HG03354 (cell line): Measurements from ENCODE around the gene G6PD.
A peak's percentile ranks its signal among the peaks of the same experiment; 100 is the strongest.
"Not testable (repeated sequence)": the region's sequence is repeated elsewhere in the genome, so short reads cannot be mapped to it uniquely, and the experiment has no call there.

Experiments used
- ATAC-seq: cut with Tn5 transposase; IDR thresholded peaks from one replicate; pipeline ENCODE4 v1.9.1; 2021; ENCODE audit warnings: mild to moderate bottlenecking; ENCODE audit not compliant: unreplicated experiment, poor library complexity, severe bottlenecking

Gene G6PD

DNA sequence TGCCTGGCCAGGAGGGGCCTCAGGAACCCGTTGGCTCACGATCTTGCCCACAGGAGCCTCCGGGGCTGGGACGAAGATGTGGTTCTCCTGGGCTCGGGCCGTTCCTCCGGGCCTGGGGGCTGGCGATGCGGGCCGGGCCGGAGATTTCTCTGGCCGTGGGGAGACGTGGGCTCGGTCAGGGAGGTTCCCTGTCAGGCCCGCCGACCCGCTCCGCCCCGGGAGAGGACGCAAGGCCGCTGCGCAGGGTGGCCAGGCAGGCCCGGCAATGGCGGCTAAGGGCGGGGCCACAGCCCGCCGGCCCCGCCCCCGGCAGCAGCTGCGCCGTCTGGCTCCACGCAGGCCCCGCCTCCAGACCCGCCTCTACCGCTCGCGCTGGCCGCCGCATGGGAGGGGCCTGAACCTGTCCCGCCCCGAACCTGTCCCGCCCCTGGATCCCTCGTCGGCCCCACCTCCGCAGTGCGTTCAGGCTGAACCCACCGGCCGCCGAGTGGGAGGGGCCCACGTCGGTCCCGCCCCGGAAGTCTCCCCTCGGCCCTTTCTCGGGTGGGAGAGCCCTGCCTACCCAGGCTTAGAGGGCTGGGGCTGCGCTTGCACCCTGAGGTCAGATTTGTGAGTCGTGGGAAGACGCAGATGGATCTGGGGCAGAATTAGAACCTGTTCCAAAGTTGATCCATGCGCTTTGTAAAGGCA lies 30.5 kb downstream of the G6PD start, which contains the start of gene FAM3A:
FAM3A (minus strand) TSS at position 267 of the 690 bp plus-strand sequence. CDS start 460 bp downstream, outside the sequence.
- peak; percentile 89 for ATAC-seq

DNA sequence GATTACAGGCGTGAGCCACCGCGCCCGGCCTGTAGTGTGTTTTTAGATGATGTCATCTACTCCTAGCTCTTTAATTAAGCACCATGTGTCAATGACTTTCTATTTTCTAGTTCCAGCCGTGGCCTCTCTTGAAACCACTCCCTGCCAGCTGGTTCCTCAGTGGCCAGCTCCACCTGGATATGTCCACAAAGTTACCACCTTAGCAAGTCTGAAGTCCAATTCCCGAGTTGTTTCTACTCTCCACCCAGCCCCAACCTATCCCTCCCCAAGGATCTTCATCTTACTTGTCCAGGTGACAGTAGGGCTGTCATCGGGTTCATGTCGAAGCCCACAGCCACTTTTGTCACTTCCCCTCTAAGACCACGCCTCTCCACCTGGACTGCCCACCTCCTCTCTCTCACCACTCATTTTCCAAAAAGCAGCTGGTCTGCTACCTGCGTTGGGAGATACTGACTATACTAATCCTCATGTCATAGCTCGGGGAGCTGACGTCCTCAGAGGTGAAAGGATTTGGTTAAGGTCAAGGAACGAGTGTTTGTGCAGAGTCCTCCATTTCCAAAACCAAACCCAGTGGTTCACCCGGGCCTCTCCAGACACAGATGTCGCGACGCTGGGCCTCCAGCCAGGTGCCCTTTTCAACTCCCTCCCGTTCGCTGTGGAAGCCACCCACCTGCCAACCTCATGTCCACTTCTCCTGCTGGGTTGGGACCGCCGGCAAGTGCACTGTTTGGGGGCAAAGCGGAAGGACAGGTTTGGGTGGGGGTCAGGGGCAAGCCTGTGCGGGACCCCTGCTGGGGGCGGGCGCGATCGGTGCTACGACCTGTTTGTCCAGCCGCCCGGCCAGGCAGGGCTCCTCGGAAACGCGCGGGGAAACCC lies 31.3 kb downstream of the G6PD start:
- peak; percentile 29 for ATAC-seq

DNA sequence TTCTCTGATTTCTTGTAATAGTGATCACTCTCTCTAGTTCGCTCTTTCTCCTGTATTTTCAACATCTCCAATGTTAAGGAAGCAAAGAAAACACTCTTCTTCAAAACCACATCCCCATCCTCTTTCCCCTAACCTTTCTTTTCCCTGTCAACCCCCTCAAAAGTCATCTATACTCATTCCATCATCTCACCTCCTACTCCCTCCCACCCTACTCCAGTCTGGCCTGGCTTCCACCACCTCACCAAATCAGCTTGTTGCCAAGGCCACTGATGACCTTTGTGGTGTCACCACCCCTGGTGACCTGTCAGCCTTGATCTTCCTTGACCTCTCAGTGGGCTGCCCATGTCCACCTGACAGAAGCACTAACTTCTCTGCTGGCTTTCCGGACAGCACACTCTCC lies 32.9 kb downstream of the G6PD start:
- ATAC-seq, result no peak

DNA sequence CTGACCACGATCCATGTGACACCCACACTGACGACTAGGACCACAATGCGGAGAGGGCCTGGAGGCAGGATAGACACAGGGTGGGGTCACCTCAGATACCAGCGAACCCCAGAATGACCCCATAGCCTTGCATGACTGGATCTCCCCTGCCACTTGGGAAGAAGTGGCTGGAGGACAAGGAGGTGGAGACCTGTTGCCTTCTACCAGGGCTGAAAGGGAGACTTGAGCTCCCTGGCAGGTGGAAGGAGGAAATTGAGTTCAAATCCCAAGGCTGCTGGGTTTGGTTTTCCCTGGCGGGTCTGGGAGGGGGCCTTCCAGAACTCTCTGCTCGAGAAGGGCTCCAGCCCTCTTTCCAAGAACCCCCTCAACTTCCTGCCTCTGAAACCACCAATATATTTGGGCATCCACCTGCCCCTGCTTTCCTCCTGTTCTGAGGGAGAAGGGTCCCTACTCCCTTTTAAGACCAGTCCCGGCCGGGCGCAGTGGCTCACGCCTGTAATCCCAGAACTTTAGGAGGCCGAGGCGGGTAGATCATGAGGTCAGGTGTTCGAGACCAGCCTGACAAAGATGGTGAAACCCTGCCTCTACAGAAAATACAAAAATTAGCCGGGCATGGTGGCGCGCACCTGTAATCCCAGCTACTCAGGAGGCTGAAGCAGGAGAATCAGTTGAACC lies 33.6 kb downstream of the G6PD start:
- ATAC-seq, result no peak

DNA sequence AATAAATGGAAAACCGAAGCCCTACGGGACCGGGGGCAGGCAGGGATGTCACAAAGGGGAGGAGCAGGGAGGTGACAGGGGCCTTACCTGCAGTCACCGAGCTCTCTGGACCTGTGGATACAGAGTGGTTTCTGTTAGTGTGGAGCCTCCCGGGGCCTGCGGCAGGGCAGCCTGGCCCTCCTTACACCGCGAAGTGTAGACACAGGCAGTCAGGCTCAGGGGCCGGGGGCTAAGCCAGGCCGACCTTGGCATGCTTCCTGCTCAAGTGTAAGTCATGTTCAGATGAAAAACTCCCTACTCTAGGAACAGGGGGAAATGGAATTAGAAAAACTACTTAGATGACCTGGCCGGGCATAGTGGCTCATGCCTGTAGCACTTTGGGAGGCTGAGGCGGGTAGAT lies 34.9 kb downstream of the G6PD start:
- no peak for ATAC-seq

DNA sequence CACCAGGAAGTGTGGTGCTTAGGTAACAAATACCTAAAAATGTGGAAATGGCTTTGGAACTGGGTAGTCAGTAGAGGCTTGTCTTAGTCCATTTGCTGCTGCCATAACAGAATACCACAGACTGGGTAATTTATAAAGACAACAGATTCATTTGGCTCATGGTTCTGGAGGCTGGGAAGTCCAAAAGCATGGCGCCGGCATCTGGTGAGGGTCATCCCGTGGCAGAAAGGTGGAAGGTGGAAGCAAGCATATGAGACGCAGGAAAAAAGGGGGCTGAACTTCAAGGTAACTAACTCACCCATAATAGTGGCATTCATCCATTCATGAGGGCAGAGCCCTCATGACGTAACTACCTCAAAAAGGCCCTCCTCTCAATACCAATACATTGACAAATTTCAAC lies 37.2 kb downstream of the G6PD start:
- ATAC-seq, result no peak

DNA sequence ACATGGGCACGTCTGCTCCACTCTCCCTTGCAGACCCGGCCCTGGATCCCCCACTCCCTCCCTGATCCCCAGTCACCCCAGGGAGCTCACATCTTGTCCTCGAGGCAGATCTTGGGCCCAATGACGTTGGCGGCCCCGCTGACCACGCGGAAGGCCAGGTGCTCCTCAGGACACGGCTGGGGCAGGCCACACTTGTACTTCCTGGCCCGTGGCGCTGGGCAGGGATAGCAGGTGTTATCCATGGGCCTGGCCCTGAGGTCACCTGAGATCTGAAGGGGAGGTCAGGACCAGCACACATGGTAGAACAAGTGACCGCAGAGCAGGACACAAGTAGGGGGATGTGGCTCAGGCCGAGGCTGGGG lies 38.3 kb downstream of the G6PD start:
- ATAC-seq, result no peak

DNA sequence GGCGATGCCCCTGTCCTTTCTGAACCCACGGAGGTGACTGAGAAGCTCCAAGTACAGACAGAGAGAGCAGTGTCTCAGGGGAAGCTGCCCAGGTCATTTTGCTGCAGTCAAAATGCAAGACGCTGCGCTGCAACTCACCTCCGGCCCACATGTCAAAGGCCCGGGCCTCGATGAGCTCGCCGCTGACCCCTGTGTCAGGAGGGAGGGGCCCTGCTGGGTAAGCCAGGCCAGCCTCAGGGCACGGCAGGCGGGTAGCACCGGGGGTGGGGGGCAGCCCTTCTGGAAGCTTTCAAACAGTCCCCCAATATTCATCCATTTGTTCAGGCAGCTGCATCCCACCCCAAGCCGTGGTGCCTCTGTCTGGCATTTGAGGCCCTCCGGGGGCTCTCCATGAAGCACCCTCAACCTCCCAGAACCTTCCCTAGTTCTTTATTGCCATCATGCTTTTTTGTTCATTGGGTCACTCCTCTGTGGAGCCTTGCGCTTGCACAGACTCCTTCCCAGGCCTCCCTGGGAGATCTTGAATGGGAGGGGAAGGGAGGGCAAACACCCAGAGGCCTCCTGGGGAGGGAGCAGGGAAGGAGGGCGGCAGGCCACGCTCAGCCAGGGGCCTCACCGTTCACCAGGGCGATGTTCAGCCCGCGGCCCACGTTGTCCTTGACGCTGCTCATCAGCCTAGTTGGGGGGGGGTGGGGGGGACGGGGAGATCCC lies 38.8 kb downstream of the G6PD start:
- ATAC-seq, result no peak

DNA sequence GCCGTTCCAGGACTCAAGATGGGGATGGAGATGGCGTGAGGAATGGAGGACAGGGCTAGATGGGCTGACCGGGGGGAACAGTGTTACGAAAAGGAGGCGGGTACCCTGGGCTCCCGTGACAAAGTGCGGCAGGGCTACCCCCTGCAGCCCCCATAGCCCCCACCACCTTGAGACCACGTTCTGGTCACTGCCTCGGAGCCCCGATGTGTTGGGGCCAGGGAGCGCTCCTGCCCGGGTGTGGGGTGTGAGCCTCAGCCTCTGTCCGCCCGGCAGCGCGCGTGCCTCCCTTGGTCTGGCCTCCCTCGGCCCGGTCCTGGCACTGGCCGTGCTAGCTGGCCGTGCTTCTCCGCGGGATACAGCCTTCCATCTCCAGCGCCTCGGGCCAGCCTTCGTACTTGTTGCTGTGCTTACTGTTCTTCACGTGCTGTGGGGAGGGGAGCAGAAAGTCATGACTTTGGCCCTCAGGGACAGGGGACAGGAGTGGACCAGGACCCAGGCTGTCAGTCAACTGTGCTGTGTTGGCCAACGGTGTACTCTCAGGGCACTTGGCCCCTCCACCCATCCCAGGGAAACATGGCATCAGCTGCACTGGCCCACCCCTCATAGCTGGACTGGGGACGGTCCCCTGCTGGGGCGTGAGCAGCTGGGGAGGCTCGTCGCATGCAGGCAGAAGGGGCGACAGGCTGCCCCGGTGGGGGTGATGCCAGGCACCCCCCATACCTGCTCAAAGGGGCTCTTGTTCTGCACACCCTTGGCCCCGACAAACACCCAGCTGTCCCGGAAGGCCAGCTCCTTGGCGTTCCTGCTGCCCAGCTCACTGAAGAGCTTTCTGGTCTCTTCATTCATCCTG lies 39.9 kb downstream of the G6PD start:
- ATAC-seq, result no peak

DNA sequence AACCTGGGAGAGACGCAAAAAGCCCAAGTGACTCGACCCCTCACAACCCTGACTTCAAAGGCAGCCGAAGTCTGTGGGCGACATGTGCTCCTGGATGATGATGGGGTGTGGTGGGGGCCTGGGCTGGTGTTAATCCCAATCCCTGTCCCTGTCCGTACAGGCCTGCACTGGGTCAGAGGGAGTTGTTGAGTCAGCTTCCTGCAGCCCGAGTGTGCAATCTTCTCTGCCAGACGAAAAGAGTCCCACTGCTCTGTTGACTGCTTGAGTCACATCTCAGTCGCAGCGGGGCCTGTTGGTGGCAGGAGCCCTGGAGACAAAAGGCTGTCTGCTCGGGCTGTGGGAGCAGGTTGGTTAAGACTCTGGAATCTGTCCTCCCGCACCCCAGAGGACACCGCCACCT lies 40.9 kb downstream of the G6PD start:
- ATAC-seq, result no peak

DNA sequence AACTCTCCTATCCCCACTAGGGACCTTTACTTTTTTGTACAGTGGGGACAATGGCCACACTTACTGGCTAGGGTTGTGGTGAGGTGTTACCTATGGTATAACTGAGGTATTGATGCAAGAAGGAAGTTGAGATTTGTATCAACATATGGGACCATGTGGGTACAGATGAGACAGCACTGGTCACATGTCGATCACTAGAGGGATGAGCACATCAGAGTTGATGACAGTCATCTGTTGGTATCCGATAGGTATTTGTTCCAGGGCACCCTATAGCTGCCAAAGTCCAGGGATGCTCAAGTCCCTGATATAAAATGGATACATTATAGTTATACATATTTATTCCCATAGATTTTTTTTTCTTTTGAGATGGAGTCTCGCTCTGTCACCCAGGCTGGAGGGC lies 43.7 kb downstream of the G6PD start:
- ATAC-seq, result no peak

DNA sequence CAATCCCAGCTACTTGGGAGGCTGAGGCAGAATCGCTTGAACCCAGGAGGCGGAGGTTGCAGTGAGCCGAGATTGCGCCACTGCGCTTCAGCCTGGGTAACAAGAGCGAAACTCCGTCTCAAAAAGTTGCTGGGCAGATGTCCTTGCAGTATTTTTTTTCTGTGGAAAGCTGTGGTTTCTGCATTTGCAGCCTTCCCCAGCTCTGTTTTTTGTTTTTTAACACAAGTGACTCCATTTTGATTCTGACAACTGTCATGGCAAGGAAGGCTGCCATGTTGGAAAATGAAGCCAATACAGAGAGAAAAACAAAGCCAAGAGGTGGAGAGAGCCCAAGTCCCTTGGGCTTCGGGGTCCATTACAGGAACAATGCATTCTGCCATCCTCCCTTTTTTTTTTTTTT lies 44.5 kb downstream of the G6PD start:
- no peak for ATAC-seq

DNA sequence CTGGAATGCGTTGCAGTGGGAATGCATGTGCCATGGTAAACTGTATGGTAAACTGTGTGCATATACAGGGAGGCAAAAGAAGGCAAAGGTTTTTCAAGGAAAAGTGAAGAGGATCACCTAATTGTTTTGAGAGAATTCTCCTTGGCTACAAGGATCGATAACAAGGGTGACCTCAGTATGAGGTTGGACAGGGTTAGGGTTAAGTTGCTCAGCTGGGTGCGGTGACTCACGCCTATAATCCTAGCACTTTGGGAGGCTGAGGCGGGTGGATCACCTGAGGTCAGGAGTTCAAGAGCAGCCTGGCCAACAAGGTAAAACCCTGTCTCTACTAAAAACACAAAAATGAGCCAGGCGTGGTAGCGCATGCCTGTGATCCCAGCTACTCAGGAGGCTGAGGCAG lies 45.2 kb downstream of the G6PD start:
- not testable (repeated sequence) for ATAC-seq

DNA sequence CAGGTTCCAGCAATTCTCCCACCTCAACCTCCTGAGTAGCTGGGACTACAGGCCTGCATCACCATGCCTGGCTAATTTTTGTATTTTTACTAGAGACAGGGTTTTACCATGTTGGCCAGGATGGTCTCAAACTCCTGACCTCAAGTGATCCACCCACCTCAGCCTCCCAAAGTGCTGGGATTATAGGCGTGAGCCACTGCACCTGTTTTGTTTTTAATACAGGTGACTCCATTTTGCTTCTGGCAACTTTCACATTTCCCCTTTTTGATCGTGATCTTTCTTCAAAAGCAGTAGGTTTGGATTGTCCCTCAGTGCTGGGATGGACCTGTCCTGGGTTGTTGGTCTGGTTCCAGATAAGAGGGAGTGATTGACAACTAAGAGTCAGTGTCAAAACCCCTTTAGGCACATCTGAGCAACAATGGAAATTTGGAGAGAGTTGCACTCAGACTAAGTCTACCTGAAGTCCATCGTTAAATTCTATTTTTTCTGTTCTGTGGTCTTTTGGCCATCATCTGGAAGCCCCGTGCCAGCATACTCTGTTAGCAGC lies 50.0 kb downstream of the G6PD start:
- not testable (repeated sequence) for ATAC-seq

DNA sequence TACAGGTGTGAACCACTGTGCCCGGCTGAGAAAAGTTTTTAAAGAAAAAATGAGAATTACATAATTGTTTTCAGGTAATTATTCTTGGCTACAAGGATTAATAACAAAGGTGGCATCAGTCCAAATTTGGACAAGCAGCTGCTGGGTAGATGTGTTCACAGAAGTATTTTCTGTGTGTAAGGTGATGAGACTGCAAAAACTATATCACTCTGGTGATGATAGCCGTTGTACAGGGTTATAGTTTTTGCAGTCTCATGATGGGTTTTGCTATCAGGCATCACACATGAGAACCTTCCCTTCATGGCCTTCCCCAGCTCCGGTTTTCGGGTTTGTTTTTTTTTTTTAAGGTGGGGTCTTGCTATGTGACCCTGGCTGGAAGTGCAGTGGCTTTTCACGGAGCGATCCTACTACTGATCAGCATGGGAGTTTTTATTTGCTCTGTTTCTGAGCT lies 51.1 kb downstream of the G6PD start:
- no peak for ATAC-seq

DNA sequence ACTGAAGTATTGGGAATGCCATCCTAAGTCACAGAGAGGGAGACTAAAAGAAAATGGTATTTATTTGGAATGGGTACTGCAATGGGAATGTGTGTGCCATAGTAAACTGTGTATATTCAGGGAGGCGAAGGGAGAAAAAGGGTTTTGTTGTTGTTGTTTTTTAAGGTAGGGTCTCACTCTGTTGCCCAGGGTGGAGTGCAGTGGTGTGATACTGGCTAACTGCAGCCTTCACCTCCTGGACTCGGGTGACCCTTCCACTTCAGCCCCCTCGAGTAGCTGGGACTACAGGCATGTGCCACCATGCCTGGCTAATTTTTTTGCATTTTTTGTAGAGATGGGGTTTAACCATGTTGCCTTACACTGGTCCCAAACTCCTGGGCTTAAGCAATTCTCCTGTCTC lies 51.9 kb downstream of the G6PD start:
- no peak for ATAC-seq

DNA sequence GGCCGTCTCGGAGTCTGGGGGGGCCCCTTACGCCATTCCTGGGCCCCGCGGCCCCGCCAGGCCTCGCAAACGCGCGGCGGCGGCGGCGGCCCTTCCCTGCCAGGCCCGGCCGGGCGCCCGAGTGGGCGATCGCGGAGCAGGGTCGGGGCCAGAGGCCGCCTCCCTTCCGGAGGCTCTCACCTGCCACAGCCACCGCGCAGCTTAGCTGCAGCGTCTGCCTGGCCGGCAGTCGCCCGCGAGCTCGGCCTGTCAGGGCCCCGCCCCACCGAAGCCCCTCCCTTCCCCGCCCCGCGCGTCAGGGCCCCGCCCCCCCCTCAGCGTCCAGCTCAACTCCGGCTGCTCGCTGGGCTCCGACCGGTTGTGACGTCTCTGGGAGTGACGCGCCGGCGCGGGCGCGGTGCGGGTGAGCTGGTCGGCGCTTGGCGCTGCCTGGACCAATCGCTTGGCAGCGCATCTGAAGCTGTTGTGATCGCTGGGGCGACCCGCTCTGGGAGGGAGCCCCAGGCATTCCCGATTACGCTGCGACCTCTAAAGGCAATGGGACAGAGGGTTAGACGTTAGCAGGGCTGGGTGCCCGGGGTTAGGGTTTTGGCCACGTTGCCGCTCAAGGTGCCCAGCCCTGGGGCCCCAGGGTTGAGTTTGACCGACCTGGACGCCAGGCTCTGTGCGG lies 56.1 kb downstream of the G6PD start, which contains the start of gene SLC10A3:
SLC10A3 (minus strand) TSS at position 216 of the 670 bp plus-strand sequence. CDS start 1,689 bp downstream, outside the sequence.
- peak; percentile 81 for ATAC-seq

DNA sequence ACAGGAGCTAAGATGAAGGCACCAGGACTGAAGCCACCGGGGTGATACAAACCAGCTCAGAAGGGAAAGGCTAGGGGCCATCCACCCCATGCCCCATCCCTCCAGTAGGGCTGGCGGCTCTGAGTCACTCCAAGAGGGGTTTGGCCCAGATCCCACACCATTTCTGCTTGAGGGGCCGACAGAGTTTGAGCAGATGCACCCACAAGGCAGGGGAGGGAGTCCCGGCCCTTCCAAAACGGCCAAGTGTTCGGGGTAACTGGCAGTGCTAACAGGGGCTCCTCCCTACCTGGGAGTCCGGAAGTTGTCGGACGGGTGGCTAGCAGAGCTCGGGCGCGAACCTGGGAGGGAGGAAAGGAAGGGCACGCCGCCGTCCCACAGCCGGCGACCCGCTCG lies 56.6 kb downstream of the G6PD start:
- ATAC-seq, result peak; percentile 26
